Activated CD8-positive, alpha-beta memory T cell treated with anti-CD3 and anti-CD28 coated beads, Interleukin-2, amount 50 U/mL, for 48 hours (primary cell): ENCODE measurements around the gene SMIM36.
"Not testable (repeated sequence)": the region's sequence is repeated elsewhere in the genome, so short reads cannot be mapped to it uniquely, and the experiment has no call there.

Experiments used
- DNase-seq: peaks from one replicate; pipeline ENCODE4 v3.0.0-alpha.2; 2020

Gene SMIM36

GRCh38 chr17:55410722-55411462 is 100.4 kb downstream of the SMIM36 start:
- DNase-seq = no peak

GRCh38 chr17:55409030-55409800 is 102.0 kb downstream of the SMIM36 start:
- no peak for DNase-seq

GRCh38 chr17:55407641-55408566 is 103.3 kb downstream of the SMIM36 start:
- DNase-seq = no peak

GRCh38 chr17:55405600-55405999 is 105.7 kb downstream of the SMIM36 start:
- no peak for DNase-seq

GRCh38 chr17:55404197-55404596 is 107.1 kb downstream of the SMIM36 start:
- not testable (repeated sequence) for DNase-seq

GRCh38 chr17:55402374-55402773 is 108.9 kb downstream of the SMIM36 start:
- no peak for DNase-seq
